GM19395 (cell line): ENCODE results near the gene ITGA1.
"Not testable (repeated sequence)": the region's sequence is repeated elsewhere in the genome, so short reads cannot be mapped to it uniquely, and the experiment has no call there.

Experiments
- ATAC-seq: cut with Tn5 transposase; IDR thresholded peaks from one replicate; pipeline ENCODE4 v1.9.1; 2021; ENCODE audit warnings: mild to moderate bottlenecking, moderate library complexity; ENCODE audit not compliant: unreplicated experiment

The ITGA1 gene

GRCh38 chr5:52825826-52826225 lies 38.1 kb downstream of the ITGA1 start:
- peak; percentile 99 for ATAC-seq

GRCh38 chr5:52827815-52828214 lies 40.1 kb downstream of the ITGA1 start:
- ATAC-seq = no peak

DNA sequence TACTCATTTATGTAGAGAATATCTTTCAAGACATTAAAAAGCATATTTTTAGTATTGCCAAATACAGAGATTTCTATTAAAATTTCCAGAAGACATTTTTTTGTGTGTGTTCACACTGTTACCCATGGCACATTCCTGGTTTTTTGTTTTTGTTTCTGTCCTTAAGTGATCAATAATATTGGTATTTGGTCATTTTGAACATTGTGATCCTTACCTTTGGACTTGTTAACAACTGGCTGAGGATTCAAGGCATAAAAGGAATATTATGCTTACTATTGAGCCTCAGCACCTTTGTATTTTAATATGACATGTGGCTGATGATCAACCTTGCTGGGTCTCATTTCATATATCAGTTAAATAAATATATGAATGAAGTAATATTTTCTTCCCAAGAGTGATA lies 41.9 kb downstream of the ITGA1 start:
- ATAC-seq = no peak

GRCh38 chr5:52830650-52831049 lies 42.9 kb downstream of the ITGA1 start:
- no peak for ATAC-seq

DNA sequence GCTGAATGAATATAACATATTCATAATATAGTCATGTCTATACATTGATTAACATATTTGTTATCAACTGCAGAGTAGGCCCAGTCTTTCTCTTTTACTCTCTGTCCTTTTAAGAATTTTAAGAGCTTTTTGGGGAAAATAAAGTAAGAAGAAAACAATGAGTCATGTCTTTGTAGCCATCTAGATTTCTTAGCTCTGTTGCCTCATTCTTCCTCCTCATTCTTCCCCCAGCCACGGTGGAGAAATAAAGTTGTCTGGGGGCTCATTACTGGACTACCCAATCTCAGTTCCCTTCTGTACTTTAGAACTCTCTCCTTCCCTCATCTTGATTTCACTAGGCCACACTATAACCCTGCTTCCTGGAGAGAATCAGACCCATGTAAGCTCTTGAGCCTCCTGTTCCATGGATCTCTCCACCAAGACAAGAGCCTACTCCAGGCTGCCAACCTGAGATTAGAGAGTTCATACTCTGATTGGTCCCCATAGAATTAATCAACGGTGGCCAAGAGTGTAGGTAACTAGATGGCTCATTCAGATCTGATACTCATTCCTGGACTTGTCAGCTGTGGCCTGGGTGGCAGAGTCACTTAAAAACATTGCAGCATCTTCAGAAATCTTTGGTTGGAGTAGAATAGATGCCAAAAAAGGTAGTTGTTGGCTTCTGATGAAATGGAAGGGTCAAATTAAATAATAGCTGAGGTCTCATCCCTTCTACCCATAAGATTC lies 44.2 kb downstream of the ITGA1 start:
- ATAC-seq = no peak

- no peak for ATAC-seq
Measured at GRCh38 chr5:52834320-52834719, 46.6 kb downstream of the ITGA1 start.

- ATAC-seq = no peak
Measured at GRCh38 chr5:52837068-52837467, 49.4 kb downstream of the ITGA1 start.

GRCh38 chr5:52837591-52838001 lies 49.9 kb downstream of the ITGA1 start:
- ATAC-seq = no peak

DNA sequence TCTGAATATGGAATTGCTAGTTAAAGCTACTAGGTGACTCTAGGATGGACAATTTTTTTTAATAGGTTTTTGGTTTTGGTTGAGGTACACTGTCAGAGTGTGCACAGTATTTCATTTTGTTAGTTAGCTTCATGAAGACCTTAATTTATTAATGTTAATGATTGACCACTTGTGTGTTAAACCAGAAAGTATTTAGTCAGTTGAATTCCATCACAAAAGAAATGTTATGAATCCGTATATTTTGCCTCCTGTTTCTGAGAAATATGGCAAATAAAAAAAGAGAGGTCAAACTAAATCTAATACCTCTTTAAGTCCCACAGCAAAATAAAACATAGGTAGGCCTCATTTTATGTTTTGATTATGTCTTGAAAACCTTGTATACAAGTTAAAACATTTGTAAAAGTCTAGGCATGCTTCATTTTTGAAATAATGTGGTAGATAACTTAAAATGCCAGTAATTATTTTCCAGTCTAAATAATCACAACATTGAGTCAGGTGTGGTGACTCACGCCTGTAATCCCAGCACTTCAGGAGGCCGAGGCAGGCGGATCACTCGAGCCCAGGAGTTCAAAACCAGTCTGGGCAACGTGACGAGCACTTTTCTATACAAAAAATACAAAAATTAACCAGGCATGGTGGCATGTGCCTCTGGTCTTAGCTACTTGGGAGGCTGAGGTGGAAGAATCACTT lies 50.8 kb downstream of the ITGA1 start:
- ATAC-seq = no peak

GRCh38 chr5:52839285-52839684 lies 51.6 kb downstream of the ITGA1 start:
- no peak for ATAC-seq

- ATAC-seq = no peak
Measured at GRCh38 chr5:52840277-52841050, 52.7 kb downstream of the ITGA1 start.

- no peak for ATAC-seq
Measured at GRCh38 chr5:52841114-52841513, 53.4 kb downstream of the ITGA1 start.

GRCh38 chr5:52842111-52842510 lies 54.4 kb downstream of the ITGA1 start:
- no peak for ATAC-seq

DNA sequence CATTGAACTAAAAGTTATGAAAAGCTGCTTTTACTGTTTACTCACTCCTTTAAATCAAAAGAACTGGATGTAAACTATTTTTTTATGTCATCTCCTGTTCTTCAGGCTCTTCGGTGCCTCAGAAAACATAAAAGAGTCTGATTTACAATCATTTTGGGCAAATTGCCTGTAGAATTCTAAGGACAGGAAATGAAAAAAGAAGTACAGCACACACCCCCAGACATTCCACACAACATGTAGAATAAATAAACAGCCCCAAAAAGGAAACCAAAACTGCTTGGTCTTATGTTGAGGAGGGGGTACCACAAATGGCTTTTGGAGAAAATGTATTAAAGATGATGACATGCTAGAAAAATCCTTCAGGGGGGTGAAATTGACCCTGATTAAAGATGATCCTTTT lies 57.2 kb downstream of the ITGA1 start:
- no peak for ATAC-seq

DNA sequence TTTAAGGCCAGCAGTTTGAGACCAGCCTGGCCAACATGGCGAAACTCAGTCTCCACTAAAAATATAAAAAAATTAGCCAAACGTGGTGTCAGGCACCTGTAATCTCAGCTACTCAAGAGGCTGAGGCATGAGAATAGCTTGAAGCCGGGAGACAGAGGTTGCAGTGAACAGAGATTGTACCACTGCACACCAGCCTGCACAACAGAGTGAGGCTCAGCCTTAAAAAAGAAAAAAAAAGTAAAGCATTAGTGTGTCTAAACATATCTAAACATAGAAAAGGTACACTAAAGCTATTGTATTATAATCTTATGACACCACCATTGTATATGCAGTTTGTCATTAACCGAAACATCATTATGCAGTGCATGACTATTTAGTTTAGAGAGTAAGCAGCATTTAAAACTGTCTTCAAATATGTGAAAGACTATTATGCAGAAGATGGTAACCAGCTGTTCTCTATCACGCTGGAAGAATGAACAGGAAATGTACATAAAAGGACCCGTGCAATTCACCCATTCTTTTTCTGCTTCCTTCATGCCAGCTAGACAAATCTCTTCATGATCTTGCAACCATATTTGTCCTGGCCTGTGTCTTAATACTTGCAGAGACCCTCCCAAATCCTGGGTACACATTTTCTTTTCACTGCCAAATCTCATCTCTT lies 58.6 kb downstream of the ITGA1 start:
- ATAC-seq = no peak

DNA sequence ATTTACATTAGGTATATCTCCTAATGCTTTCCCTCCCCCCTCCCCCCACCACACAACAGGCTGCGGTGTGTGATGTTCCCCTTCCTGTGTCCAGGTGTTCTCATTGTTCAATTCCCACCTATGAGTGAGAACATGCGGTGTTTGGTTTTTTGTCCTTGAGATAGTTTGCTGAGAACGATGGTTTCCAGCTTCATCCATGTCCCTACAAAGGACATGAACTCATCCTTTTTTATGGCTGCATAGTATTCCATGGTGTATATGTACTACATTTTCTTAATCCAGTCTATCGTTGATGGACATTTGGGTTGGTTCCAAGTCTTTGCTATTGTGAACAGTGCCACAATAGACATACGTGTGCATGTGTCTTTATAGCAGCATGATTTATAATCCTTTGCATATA lies 61.0 kb downstream of the ITGA1 start:
- not testable (repeated sequence) for ATAC-seq

- ATAC-seq = no peak
Measured at GRCh38 chr5:52849544-52849943, 61.8 kb downstream of the ITGA1 start.

DNA sequence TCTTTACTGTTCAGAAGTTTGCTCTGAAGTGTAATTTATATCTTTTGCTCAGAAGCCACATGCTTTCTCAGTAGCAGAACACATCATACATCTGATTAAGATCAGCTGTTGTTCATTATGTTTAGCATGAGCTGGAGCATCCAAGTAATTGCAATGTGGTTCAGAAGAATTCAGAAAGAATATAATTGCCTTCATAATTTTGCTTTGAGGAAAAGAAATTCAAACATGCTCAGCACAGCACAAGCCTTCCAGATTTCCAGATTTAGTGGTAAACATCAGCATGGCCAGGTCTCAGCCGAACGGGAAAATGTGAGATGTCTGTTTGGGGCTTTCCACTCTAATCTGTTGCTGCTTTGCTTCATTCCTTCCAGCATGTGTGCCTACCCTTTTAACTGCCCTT lies 65.9 kb downstream of the ITGA1 start:
- ATAC-seq = no peak

GRCh38 chr5:52854301-52854700 lies 66.6 kb downstream of the ITGA1 start:
- ATAC-seq = no peak

- ATAC-seq = no peak
Measured at GRCh38 chr5:52854949-52855348, 67.2 kb downstream of the ITGA1 start.

- peak; percentile 96 for ATAC-seq
Measured at GRCh38 chr5:52856564-52856963, 68.8 kb downstream of the ITGA1 start.
